Transverse colon (tissue), 4 donors: ENCODE measurements around the gene AREL1. TPM values are rescaled to one million over a fixed set of nuclear protein-coding genes. Genes with fewer than 3 reads are reported as not detected.
"Not testable (repeated sequence)": the region's sequence is repeated elsewhere in the genome, so short reads cannot be mapped to it uniquely, and the experiment has no call there.

Source experiments
- DNase-seq: peaks from one replicate; pipeline ENCODE4 v3.0.0-alpha.2; 2019
- H3K27ac ChIP-seq, 4 donors: fragments of 200-600 bp; sonication (generic); 2 replicates each; pipeline ENCODE4 v1.5.1; 2016 to 2018; ENCODE audit warnings: inconsistent platforms in 4 of 4
- H3K27me3 ChIP-seq: fragments of 200-600 bp; sonication (generic); 2 replicates; pipeline ENCODE4 v1.5.1; 2017; ENCODE audit warnings: inconsistent platforms
- H3K36me3 ChIP-seq, 4 donors: fragments of 200-600 bp; sonication (generic); 2 replicates each; pipeline ENCODE4 v1.5.1; 2017 to 2019; ENCODE audit warnings: inconsistent platforms in 4 of 4
- H3K4me1 ChIP-seq, 4 donors: fragments of 200-600 bp; sonication (generic); 2 replicates each; pipeline ENCODE4 v1.5.1; 2017 to 2020; ENCODE audit warnings: inconsistent platforms in 4 of 4
- H3K4me3 ChIP-seq, 4 donors: fragments of 200-600 bp; sonication (generic); 1 replicate in 1 of 4; 2 replicates in 3 of 4; pipeline versions ENCODE4 v1.5.1 to v1.6.1; 2017 to 2019; ENCODE audit warnings: inconsistent platforms in 4 of 4
- H3K9me3 ChIP-seq, 2 donors: fragments of 200-600 bp; sonication (generic); 2 replicates each; pipeline ENCODE4 v1.5.1; 2017 to 2019; ENCODE audit warnings: inconsistent platforms in 2 of 2
- CTCF ChIP-seq, 5 experiments: fragments of 200-600 bp in 3 of 5; fragments of 450-650 bp in 2 of 5; sonication (generic) in 3 of 5; IDR thresholded peaks; 1 replicate in 2 of 5; 2 replicates in 3 of 5; pipeline ENCODE4 v1.5.1; 2016 to 2017; ENCODE audit warnings: antibody characterized with exemption in 5 of 5, inconsistent platforms in 3 of 5, mild to moderate bottlenecking in 2 of 5, moderate library complexity in 1 of 5
- EP300 ChIP-seq: sonication (generic); formaldehyde crosslinking; IDR thresholded peaks from one replicate; pipeline ENCODE4 v1.6.1; 2017; ENCODE audit warnings: antibody characterized with exemption, low read depth
- POLR2A ChIP-seq: fragments of 450-650 bp; IDR thresholded peaks from one replicate; pipeline ENCODE4 v1.6.1; 2016; ENCODE audit warnings: antibody characterized with exemption, mild to moderate bottlenecking, moderate library complexity
- POLR2AphosphoS5 ChIP-seq, 3 donors: sonication (generic); formaldehyde crosslinking; IDR thresholded peaks; one replicate each; pipeline ENCODE4 v1.6.1; 2016; ENCODE audit warnings: antibody characterized with exemption in 3 of 3
- WGBS, 2 donors: methylation state at CpG; one replicate each; pipeline ENCODE4 v1.1.5; 2018; ENCODE audit warnings: low coverage in 1 of 2; 5-methylcytosine and 5-hydroxymethylcytosine counted together
- in situ Hi-C, 4 donors: fragments of 200-750 bp; cut with MboI; loops; one replicate each; pipeline versions ENCODE4 v1.15.0 to v1.15.1; 2017; ENCODE audit warnings: low sequenced_read_pairs in 3 of 4, low pct_ligation_motif_present in 1 of 4, low pct_unique_long_range_greater_than_20kb in 1 of 4
- intact Hi-C: fragments of 100-400 bp; cut with DNase I; formaldehyde crosslinking; loops from one replicate; pipeline ENCODE4 v1.15.1; 2023; ENCODE audit warnings: low total_unique reads
- total RNA-seq, 4 donors: library from RNA; depleted of rRNA; stranded (reverse); fragments of >200 nt; gene quantifications; one replicate each; pipeline ENCODE4 v1.1.0, GENCODE V29; 2016

Gene AREL1
- 10 to 100 TPM; 22.4 to 57.1 (median 41.1) TPM for total RNA-seq

- WGBS, 2 donors: 0% methylated on average over 8 to 31 of the region's 31 CpGs
- intact Hi-C loops (no loop called here), in situ Hi-C loops (no loop called here)
- Histone ChIP-seq H3K27ac (peak within 1 kb of the TSS; percentile 83 to 91 (median 86)), H3K27me3 (no peaks in the 10 kb centered on the region), H3K4me1 (peaks cover 7 to 35% (median 15%) of the 10 kb centered on the region in 4 donors), H3K36me3 (peaks cover 0 to 28% (median 6%) of the 10 kb centered on the region in 4 donors), H3K4me3 (peak within 1 kb of the TSS; percentile 60 to 79 (median 74)), H3K9me3 (no peaks in the 10 kb centered on the region)
- DNase-seq: peak; percentile 84
- TF ChIP-seq EP300: no peak
- TF ChIP-seq POLR2A: peak; percentile 75
- TF ChIP-seq POLR2AphosphoS5 (IDR thresholded peaks at IDR 0.05): peak; percentile 81 to 87 (median 86)
- peak in 1 of 5 experiments; percentile 6 for TF ChIP-seq CTCF (IDR thresholded peaks at IDR 0.05)
Observed at GRCh38 chr14:74712499-74713394, at the start of gene AREL1, which contains the start of gene FCF1. Gene AREL1, minus strand, starts transcription at chr14:74713080. Its CDS starts 27,465 bp downstream, at chr14:74685615. Gene FCF1, plus strand, starts transcription at chr14:74713144. Its CDS starts 54 bp downstream, at chr14:74713198.

GRCh38 chr14:74758505-74758904, 45.6 kb upstream of the AREL1 start:
- in situ Hi-C loops, intact Hi-C loops, H3K27me3 ChIP-seq, H3K4me3 ChIP-seq, H3K9me3 ChIP-seq, H3K4me1 ChIP-seq, H3K27ac ChIP-seq, H3K36me3 ChIP-seq, DNase-seq: not testable (repeated sequence)
- 87% methylated on average over 5 of the region's 5 CpGs; no CpG with 5 or more reads in 1 of the 2 donors for WGBS, 2 donors

- in situ Hi-C loops: no loop called here
- no peaks in the 10 kb centered on the region for H3K4me1 ChIP-seq
- H3K9me3 ChIP-seq: peaks cover 0 to 3% of the 10 kb centered on the region in 2 donors
- no peak for TF ChIP-seq EP300
- no peak for TF ChIP-seq POLR2AphosphoS5 (IDR thresholded peaks at IDR 0.05)
- TF ChIP-seq CTCF (IDR thresholded peaks at IDR 0.05): no peak
- TF ChIP-seq POLR2A: no peak
- H3K36me3 ChIP-seq: no peaks in the 10 kb centered on the region
- no peak overlapping the region for H3K27ac ChIP-seq
- intact Hi-C loops: no loop called here
- no peak for DNase-seq
- whole genome bisulfite sequencing, 2 donors: 38 to 95% methylated on average over 1 of the region's 1 CpG
- no peaks in the 10 kb centered on the region for H3K27me3 ChIP-seq
- H3K4me3 ChIP-seq: no peak overlapping the region
Observed at GRCh38 chr14:74756326-74756725, 43.4 kb upstream of the AREL1 start.

- TF ChIP-seq EP300 (no peak), POLR2A (no peak), POLR2AphosphoS5 (IDR thresholded peaks at IDR 0.05) (no peak), CTCF (IDR thresholded peaks at IDR 0.05) (no peak)
- no peak for DNase-seq
- H3K9me3 ChIP-seq: peaks cover 0 to 3% of the 10 kb centered on the region in 2 donors
- H3K4me1 ChIP-seq: no peaks in the 10 kb centered on the region
- H3K4me3 ChIP-seq: no peak overlapping the region
- intact Hi-C loops (no loop called here), in situ Hi-C loops (no loop called here)
- no peaks in the 10 kb centered on the region for H3K36me3 ChIP-seq
- 88 to 97% methylated on average over 4 to 7 of the region's 7 CpGs for WGBS, 2 donors
- no peak overlapping the region for H3K27ac ChIP-seq
- no peaks in the 10 kb centered on the region for H3K27me3 ChIP-seq
Observed at GRCh38 chr14:74754899-74755298, 42.0 kb upstream of the AREL1 start.
